T-helper 17 cell (primary cell): ENCODE measurements around the gene SIGLEC9. TPM values are rescaled to one million over a fixed set of nuclear protein-coding genes. Genes with fewer than 3 reads are reported as not detected.

Source experiments
- ATAC-seq: fragments of 150-1000 bp; cut with Tn5 transposase; 2 replicates; pipeline ENCODE4 v1.10.0; 2021; ENCODE audit warnings: mild to moderate bottlenecking, moderate library complexity
- DNase-seq, 3 donors: peaks; one replicate each; pipeline versions ENCODE4 v3.0.0 to v3.0.0-alpha.2; 2020 to 2021
- H3K9me3 ChIP-seq: one replicate; pipeline ENCODE4 v1.7.0; 2013; ENCODE audit warnings: low read length, mild to moderate bottlenecking; ENCODE audit not compliant: control insufficient read depth, poor library complexity, severe bottlenecking
- H3K27ac Mint-ChIP-seq: one replicate; pipeline ENCODE4 v1.8.0; 2022; ENCODE audit warnings: mild to moderate bottlenecking, moderate library complexity, mixed read lengths
- H3K27me3 Mint-ChIP-seq: one replicate; pipeline ENCODE4 v1.8.0; 2022; ENCODE audit warnings: mixed read lengths
- H3K36me3 Mint-ChIP-seq: one replicate; pipeline ENCODE4 v1.8.0; 2022; ENCODE audit warnings: low read depth, mixed read lengths
- H3K4me1 Mint-ChIP-seq: one replicate; pipeline ENCODE4 v1.8.0; 2022; ENCODE audit warnings: mild to moderate bottlenecking, mixed read lengths
- H3K4me3 Mint-ChIP-seq: one replicate; pipeline ENCODE4 v1.8.0; 2022; ENCODE audit warnings: mild to moderate bottlenecking, moderate library complexity, mixed read lengths
- total RNA-seq, 4 donors: library from RNA in 2 of 4; stranded (reverse) in 2 of 4; gene quantifications; one replicate each; pipeline ENCODE4 v1.2.3 and lab custom pipeline; 2022 to 2026

The SIGLEC9 gene
- total RNA-seq, 2 donors from 2014 or later, result 1.4 to 4.8 TPM

DNA sequence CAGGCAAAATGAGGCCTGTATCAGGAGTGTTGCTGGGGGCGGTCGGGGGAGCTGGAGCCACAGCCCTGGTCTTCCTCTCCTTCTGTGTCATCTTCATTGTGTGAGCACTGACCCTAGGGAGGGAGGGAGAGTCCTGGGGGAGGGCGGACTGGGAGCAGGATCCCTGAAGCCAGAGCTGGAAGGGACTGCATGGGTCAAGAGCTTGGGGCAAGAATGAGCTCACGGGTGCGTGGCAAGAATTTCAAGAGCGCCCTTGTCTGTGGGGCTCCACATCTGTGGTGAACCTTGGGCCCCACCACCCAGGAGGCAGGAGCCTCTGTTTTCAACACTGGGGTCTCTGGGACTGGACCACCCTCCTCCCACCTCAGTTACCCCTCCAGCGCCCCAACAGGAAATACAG, 22.0 kb downstream of the SIGLEC9 start:
- DNase-seq (no peak), ATAC-seq (no peak)
- H3K4me3 Mint-ChIP-seq, result no peak overlapping the region
- H3K9me3 ChIP-seq, result no peaks in the 10 kb centered on the region
- H3K36me3 Mint-ChIP-seq, result no peaks in the 10 kb centered on the region
- peaks cover 11% of the 10 kb centered on the region for H3K27me3 Mint-ChIP-seq
- no peak overlapping the region for H3K27ac Mint-ChIP-seq
- H3K4me1 Mint-ChIP-seq, result peaks cover 2% of the 10 kb centered on the region

DNA sequence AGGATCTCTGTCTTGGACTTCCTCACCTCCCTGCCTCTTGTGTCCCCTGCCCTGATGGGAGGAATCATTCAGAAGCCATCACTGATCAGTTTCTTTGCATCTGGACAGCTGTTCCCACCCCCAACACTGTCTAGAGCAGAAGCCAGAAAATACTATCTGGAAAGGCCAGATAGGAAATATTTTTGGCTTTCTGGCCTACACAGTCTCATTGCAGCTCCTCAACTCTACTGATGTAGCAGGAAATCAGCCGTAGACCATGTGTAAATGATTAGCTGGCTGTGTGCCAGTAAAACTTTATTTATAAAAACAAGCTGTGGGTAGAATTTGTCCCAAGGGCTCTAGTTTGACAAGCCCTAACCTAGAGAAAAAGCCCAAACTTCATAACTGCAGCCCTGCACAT, 23.0 kb downstream of the SIGLEC9 start:
- no peaks in the 10 kb centered on the region for H3K9me3 ChIP-seq
- no peak for DNase-seq
- H3K36me3 Mint-ChIP-seq, result no peaks in the 10 kb centered on the region
- no peak for ATAC-seq
- H3K4me3 Mint-ChIP-seq, result no peak overlapping the region
- H3K27me3 Mint-ChIP-seq, result peaks cover 13% of the 10 kb centered on the region
- H3K27ac Mint-ChIP-seq, result peak overlapping the region; percentile 35
- peaks cover 2% of the 10 kb centered on the region for H3K4me1 Mint-ChIP-seq

DNA sequence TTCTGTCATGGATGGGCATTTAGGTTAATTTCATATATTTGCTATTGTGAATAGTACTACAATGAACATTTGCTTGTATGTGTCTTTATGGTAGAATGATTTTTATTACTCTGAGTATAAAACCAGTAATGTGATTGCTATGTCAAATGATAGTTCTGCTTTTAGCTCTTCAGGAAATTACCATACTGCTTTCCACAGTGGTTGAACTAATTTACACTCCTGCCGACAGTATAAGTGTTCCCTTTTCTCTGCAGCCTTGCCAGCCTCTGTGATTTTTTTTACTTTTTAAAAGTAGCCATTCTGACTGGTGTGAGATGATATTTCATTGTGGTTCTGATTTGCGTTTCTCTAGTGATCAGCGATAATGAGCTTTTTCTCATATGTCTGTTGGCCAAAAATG, 23.9 kb downstream of the SIGLEC9 start:
- no peaks in the 10 kb centered on the region for H3K9me3 ChIP-seq
- peaks cover 22% of the 10 kb centered on the region for H3K27me3 Mint-ChIP-seq
- no peak overlapping the region for H3K27ac Mint-ChIP-seq
- H3K36me3 Mint-ChIP-seq, result peaks cover 2% of the 10 kb centered on the region
- H3K4me3 Mint-ChIP-seq, result no peak overlapping the region
- ATAC-seq, result no peak
- no peak for DNase-seq
- peaks cover 2% of the 10 kb centered on the region for H3K4me1 Mint-ChIP-seq

DNA sequence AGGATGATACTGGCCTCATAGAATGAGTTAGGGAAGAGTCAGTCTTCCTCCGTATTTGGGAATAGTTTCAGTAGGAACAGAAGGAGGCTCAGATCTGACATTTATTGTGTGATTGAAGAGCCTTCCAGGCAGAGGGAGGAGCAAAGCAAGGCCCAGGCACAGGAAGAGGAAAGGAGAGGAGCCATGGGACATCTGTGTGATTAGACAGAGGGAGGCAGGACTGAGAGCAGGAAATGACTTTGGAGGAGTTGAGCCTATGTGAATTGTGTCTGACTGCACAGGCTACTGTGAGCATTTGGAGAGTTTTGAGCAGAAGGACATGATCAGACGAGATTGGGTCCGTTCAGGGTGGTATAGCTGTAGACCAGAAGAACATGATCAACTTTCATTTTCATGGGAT, 25.9 kb downstream of the SIGLEC9 start:
- DNase-seq, result no peak
- no peaks in the 10 kb centered on the region for H3K9me3 ChIP-seq
- Mint-ChIP-seq H3K27me3 (peaks cover 22% of the 10 kb centered on the region), H3K27ac (no peak overlapping the region), H3K4me1 (peaks cover 2% of the 10 kb centered on the region), H3K4me3 (no peak overlapping the region), H3K36me3 (peaks cover 4% of the 10 kb centered on the region)
- no peak for ATAC-seq

DNA sequence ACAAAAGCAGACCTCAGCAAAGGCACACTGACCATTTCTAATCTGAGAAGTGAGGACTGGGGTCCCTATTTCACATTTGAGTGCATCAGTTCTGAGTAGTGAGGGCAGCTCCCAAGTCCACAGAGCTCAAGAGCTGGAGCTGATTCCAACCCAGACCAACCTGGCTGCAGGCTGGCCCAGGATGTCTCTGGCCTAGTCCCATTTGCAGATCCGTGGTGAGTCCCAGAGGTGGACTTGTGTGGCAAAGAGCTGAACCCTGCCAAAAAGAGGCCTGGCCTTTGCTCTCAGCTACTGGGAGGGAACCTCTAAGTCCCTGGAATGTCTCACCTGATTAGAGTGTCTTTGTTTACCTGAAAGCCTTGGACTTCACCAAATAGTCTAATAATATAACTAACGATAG, 32.0 kb downstream of the SIGLEC9 start:
- H3K27me3 Mint-ChIP-seq, result peaks cover 36% of the 10 kb centered on the region

DNA sequence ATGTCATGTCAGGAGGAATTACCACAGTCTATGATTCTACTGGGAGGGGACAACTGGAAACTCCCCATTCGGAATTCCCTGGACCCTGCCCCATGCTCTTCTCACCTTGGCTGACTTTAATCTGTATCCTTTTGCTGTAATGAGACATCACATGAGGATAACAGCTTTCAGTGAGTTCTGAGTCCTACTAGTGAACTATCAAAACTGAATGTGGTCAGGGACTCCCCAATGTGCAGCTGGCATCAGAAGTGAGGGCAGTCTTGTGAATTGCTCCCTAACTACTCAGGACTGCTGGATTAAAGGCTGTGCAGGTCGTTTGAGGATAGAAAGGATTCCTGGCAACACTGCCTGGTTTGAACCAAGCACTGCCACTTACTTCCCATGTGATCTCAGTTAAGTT, 32.6 kb downstream of the SIGLEC9 start:
- ATAC-seq, result no peak
- H3K36me3 Mint-ChIP-seq, result peaks cover 6% of the 10 kb centered on the region

More for the DNA sequence above, 32.0 kb downstream of the SIGLEC9 start:
- H3K36me3 Mint-ChIP-seq, result peaks cover 6% of the 10 kb centered on the region
- ATAC-seq, result no peak
- no peak overlapping the region for H3K4me3 Mint-ChIP-seq
- H3K4me1 Mint-ChIP-seq, result peaks cover 11% of the 10 kb centered on the region
- DNase-seq, result no peak
- no peak overlapping the region for H3K27ac Mint-ChIP-seq
- H3K9me3 ChIP-seq, result no peaks in the 10 kb centered on the region

DNA sequence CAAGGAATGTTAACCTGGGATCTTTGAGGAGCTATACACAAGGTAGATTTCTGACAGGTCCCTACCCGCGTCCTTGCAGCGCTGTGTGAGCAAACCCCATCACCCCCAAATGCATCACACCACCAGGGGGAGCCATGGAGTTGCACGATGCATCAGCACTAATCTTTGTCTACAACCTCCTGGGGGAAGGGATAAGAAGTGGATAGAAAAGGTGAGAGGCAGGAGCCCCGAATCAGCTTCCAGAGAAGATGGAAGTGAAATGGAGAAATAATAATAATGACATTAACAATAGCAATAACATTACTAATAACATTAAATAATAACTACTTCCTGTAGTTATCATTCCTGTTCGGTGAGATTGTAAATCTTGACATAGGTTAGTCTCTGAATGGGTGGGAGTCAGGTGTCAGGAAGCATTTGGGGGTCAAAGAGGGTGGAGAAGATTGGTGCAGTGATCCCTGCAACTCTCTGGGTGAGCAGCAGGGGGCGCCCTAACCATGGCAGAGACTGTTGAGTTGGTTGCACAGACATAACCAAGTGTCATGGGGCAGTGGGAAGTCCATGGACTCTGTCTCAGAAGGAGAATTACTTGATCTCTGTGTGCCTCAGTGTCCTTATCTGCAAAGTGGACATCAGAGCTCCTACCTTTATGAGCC, 33.9 kb downstream of the SIGLEC9 start:
- no peak overlapping the region for H3K27ac Mint-ChIP-seq
- peaks cover 34% of the 10 kb centered on the region for H3K27me3 Mint-ChIP-seq
- DNase-seq, result peak; percentile 35 to 63 (median 37)
- H3K4me1 Mint-ChIP-seq, result peaks cover 11% of the 10 kb centered on the region
- peak; percentile 69 for ATAC-seq
- peaks cover 6% of the 10 kb centered on the region for H3K36me3 Mint-ChIP-seq
- H3K9me3 ChIP-seq, result no peaks in the 10 kb centered on the region
- no peak overlapping the region for H3K4me3 Mint-ChIP-seq

More for the DNA sequence above, 32.6 kb downstream of the SIGLEC9 start:
- Mint-ChIP-seq H3K27ac (no peak overlapping the region), H3K27me3 (peaks cover 36% of the 10 kb centered on the region), H3K4me1 (peaks cover 11% of the 10 kb centered on the region), H3K4me3 (no peak overlapping the region)
- H3K9me3 ChIP-seq, result no peaks in the 10 kb centered on the region
- DNase-seq, result no peak

DNA sequence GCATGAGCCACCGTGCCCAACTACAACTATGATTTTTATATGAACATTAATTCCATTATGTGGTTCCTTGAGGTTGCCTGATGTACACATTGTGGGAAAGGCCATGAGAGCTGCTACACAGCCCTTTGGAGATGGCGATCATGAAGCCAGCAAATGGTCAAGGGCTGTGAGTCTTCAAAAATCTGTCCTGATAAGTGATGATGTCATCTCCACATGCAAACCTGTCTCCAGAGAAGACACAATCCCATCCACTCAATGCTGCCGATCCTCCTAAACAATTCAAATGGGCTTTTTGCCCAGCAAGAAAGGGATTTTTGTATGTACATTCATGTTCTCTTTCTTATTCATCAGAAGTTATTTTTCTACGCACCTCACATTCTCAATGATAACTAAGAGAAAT, 35.0 kb downstream of the SIGLEC9 start:
- H3K27me3 Mint-ChIP-seq, result peaks cover 39% of the 10 kb centered on the region
- H3K4me3 Mint-ChIP-seq, result no peak overlapping the region
- peaks cover 11% of the 10 kb centered on the region for H3K4me1 Mint-ChIP-seq
- ATAC-seq (no peak), DNase-seq (no peak)
- H3K9me3 ChIP-seq, result no peaks in the 10 kb centered on the region
- H3K36me3 Mint-ChIP-seq, result peaks cover 6% of the 10 kb centered on the region
- no peak overlapping the region for H3K27ac Mint-ChIP-seq

DNA sequence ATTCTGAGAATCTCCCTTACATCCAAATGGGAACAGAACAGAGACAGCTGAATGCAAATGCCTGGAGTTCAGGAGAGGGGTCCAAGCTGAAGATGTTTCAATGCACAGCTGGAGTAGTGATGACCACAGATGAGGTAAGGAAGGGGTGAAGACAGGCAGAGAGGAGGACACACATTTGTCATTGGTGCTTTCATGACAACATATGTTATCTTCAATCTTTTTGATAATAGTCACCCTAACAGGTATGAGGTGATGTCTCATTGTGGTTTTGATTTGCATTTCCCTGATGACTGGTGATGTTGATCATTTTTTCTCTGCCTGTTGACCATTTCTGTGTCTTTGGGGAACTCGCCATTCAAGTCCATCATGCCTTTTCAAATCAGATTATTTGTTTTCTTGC, 36.6 kb downstream of the SIGLEC9 start:
- H3K4me3 Mint-ChIP-seq, result no peak overlapping the region
- no peak for ATAC-seq
- no peaks in the 10 kb centered on the region for H3K9me3 ChIP-seq
- H3K27me3 Mint-ChIP-seq, result peaks cover 23% of the 10 kb centered on the region
- H3K27ac Mint-ChIP-seq, result peak overlapping the region; percentile 27
- peaks cover 11% of the 10 kb centered on the region for H3K4me1 Mint-ChIP-seq
- H3K36me3 Mint-ChIP-seq, result peaks cover 3% of the 10 kb centered on the region
- no peak for DNase-seq

DNA sequence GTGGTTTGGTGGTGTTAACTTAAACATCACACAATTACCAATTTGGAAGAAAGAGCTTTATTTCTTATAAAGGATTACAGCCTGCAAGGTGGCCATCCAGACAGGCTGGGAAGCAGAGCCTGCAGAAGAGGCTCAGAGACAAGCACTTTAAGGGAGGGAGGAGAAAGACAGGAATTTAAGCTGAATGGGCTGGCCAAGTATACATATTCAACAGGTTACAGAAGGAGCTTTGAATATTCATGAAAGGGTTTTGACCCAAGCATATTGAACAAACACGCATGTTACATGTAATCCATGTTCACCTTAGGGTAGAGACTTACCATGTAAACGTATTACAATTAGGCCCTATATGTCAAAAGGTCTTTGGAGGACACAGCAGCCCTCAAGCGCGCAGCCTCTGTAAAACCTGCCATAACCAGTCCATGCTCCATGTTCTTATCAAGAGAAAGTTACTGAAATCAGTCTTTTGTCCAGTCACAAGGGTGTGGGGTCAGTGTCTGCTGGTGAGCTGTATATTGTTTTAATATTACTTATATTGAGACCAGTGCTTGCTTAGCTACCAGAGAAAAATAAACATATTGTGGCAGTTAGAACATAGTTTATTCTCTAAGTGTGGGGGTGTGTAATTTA, 37.3 kb downstream of the SIGLEC9 start:
- no peak overlapping the region for H3K4me3 Mint-ChIP-seq
- no peak for ATAC-seq
- peaks cover 20% of the 10 kb centered on the region for H3K27me3 Mint-ChIP-seq

DNA sequence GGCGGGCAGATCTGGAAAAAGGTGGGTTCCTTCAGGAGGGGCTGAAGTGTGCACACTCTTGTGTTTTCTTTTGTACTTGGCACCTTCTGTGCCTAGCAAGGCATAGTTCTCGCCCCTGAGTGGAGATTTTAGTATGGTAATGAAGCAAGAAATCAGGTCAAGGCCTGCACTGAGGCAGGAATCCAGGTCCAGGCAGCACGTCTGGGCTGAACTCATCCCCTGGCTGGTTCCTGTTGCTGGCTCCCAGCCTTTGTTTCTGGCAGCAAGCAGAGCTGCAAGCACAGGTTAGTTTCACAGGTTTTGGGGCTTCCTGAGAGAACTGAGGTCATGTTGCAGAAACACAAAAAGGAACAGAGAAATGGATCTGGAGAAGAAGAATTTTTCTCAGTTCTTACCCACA, 38.6 kb downstream of the SIGLEC9 start:
- Mint-ChIP-seq H3K27ac (no peak overlapping the region), H3K4me3 (no peak overlapping the region), H3K36me3 (peaks cover 2% of the 10 kb centered on the region), H3K27me3 (peaks cover 27% of the 10 kb centered on the region), H3K4me1 (peaks cover 20% of the 10 kb centered on the region)
- ATAC-seq, result no peak
- DNase-seq, result no peak
- H3K9me3 ChIP-seq, result no peaks in the 10 kb centered on the region

More for the DNA sequence above, 37.3 kb downstream of the SIGLEC9 start:
- Mint-ChIP-seq H3K36me3 (peaks cover 2% of the 10 kb centered on the region), H3K4me1 (peaks cover 14% of the 10 kb centered on the region), H3K27ac (peak overlapping the region; percentile 27)
- H3K9me3 ChIP-seq, result no peaks in the 10 kb centered on the region
- DNase-seq, result no peak

DNA sequence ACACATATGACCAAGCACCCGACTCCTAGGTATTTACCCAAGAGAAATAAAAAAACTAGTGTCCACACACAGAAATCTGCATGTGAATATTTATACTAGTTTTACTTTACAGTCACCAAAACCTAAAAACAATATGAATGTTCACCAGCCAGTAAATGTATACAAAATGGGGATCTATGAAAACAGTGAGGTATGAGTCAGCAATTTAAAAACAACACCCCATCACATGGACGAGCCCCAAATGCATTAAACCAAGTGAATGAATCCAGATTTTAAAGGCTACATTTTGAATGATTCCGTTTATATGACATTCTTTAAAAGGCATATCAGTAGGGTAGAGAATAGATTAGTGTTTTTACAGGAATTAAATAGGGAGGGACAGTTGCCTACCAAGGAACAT, 39.5 kb downstream of the SIGLEC9 start:
- ATAC-seq, result no peak
- peaks cover 12% of the 10 kb centered on the region for H3K4me1 Mint-ChIP-seq
- no peaks in the 10 kb centered on the region for H3K9me3 ChIP-seq
- no peak overlapping the region for H3K4me3 Mint-ChIP-seq
- H3K27me3 Mint-ChIP-seq, result peaks cover 30% of the 10 kb centered on the region
- peaks cover 2% of the 10 kb centered on the region for H3K36me3 Mint-ChIP-seq
- no peak overlapping the region for H3K27ac Mint-ChIP-seq
- DNase-seq, result no peak

DNA sequence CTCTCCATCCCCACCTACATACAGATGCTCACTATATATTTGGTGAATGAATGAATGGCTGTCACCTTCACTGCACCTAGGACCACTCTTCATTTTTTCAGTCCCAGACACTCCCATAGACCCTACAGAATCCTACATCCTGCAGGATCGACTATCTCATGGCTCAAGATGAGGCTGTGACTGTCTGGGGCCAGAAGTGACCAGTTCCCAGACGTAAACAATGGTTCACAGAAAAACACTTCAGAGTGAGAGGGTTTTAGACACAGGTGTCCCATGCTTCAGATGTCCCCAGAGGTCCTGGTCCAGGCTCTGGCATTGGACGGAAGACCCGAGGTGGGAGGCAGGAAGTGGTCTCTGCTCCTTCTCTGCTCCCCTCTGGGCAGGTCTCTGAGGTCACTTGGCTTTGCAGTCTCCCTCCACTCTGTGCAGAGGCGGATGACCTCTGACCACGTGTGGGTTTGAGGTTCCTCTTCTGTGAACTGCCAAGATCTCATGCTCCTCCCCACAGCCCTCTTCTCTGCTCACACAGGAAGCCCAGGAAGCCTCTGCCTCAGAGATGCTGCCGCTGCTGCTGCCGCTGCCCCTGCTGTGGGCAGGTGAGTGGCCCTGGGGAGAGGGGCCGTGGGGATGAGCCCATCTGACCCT, 42.3 kb downstream of the SIGLEC9 start:
- Mint-ChIP-seq H3K27me3 (peaks cover 42% of the 10 kb centered on the region), H3K4me3 (peak overlapping the region; percentile 75), H3K4me1 (peaks cover 10% of the 10 kb centered on the region), H3K36me3 (peaks cover 2% of the 10 kb centered on the region), H3K27ac (peak overlapping the region; percentile 59)
- DNase-seq (no peak), ATAC-seq (peak; percentile 59)
- H3K9me3 ChIP-seq, result no peaks in the 10 kb centered on the region
